IPS-11a (cell line): ENCODE data around the gene UGT2A2.
"Not testable (repeated sequence)": the region's sequence is repeated elsewhere in the genome, so short reads cannot be mapped to it uniquely, and the experiment has no call there.

Experiments
- H3K4me3 ChIP-seq: one replicate; pipeline ENCODE4 v1.5.1; 2013; ENCODE audit warnings: low read depth, low read length, control low read depth

Gene UGT2A2

DNA sequence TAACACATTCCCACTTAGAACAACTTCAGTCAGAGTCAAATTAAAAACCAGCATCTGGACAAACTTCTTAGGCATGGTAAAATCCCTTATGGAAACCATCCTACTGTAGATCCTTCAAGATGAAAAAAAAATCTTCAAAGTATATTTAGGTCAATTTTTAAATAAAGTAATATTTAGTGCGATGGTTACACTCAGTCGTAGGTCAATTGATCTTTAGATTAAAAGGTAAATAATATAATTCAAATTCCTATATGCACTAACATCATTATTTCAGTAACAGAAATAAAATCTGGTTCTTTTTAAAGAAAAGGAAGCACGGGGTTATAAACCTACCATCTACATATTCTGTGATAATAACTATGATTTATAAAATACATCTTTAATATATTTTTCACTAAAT is at the start of gene UGT2A2:
Gene UGT2A2, minus strand, starts transcription at position 101 of the 400 bp plus-strand sequence. Its CDS starts 2 bp downstream, at position 99.
- H3K4me3 ChIP-seq: no peak within 1 kb of the TSS

DNA sequence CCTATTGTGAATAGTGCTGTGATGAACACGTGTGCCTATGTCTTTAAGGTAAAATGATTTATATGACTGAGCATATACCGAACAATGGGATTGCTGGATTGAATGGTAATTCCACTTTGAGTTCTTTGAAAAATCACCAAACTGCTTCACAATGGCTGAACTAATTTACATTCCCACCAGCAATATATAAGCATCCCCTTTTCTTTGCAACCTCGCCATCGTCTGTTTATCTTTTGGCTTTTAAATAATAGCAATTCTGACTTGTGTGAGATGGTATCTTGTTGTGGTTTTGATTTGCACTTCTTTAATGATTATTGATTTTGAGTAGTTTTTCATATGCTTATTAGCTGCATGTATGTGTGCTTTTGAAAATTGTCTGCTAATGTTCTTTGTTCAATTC is 45.4 kb upstream of the UGT2A2 start:
- H3K4me3 ChIP-seq: no peak overlapping the region

DNA sequence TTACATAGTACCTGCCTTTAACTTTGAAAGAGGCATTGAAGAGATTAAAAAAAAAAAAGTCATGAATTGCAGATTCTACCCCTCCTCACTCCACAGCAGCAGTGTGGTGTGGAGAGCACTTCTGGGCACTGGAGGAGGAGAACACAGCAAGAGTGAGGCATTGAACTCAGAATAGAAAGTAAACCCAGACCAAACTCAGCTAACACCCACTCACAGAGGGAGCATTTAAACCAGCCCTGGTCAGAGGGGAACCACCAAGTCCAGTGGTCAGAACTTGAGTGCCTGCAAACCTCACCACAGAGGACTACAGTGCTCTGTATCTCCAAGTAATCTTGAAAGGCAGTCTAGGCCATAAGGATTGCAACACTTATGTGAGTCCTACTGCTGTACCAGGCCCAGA is 29.2 kb upstream of the UGT2A2 start:
- H3K4me3 ChIP-seq: no peak overlapping the region

DNA sequence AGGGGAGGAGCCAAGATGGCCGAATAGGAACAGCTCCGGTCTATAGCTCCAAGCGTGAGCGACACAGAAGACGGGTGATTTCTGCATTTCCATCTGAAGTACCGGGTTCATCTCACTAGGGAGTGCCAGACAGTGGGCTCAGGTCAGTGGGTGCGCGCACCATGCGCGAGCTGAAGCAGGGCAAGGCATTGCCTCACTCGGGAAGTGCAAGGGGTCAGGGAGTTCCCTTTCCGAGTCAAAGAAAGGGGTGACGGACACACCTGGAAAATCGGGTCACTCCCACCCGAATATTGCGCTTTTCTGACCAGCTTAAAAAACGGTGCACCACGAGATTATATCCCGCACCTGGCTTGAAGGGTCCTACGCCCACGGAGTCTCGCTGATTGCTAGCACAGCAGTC is 24.6 kb upstream of the UGT2A2 start:
- H3K4me3 ChIP-seq: not testable (repeated sequence)

DNA sequence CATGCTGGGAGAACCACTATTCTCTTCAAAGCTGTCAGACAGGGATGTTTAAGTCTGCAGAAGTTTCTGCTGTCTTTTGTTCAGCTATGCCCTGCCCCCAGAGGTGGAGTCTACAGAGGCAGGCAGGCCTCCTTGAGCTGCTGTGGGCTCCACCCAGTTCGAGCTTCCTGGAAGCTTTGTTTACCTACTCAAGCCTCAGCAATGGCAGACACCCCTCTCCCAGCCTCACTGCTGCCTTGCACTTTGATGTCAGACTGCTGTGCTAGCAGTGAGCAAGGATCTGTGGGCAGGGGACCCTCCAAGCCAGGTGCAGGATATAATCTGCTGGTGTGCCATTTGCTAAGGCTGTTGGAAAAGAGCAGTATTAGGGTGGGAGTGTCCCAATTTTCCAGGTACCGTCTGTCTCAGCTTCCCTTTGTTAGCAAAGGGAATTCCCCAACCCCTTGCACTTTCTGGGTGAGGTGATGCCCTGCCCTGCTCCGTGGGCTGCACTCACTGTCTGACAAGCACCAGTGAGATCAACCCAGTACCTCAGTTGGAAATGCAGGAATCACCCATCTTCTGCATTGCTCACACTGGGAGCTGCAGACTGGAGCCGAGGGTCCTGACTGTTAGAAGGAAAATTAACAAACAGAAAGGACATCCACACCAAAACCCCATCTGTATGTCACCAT is 21.8 kb upstream of the UGT2A2 start:
- not testable (repeated sequence) for H3K4me3 ChIP-seq

DNA sequence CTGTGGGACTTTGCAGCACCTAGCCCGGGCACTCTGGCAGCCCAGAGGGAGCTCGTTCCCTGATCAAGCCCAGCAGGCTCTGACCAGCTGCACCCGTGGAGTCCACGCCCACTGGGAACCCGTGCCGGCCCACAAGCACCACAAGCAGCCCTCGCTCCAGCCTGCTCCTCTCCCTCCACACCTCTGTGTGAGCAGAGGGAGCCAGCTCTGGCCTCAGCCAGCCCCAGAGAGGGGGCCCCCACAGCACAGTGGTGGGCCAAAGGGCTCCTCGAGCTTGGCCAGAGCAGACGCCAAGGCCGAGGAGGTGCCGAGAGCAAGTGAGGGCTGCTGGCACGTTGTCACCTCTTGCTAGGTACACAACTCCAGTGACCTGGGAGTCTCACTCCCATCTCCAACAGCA is 18.7 kb upstream of the UGT2A2 start:
- no peak overlapping the region for H3K4me3 ChIP-seq

DNA sequence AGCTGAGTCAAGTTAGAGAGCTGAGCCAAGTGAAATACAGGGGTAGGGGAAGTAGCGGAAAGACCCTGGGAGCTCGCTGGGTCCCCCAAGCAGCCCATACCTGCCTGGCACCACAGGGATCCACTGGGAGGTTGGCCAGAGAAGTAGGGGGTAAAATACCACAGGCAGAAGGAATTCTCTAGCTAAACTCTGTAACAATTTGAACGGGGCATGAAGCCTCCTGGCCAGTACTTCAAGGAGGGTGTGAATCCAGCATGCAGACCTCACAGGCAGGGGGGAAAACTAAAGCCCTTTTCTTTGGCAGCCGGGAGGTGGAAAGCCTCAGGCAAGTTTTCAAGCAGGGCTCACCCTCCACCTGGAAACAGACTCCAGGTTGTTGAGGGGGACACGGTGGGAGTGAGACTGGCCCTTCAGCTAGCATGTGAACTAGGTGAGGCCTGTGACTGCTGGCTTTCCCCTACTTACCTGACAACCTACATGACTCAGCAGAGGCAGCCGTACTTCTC is 17.3 kb upstream of the UGT2A2 start:
- no peak overlapping the region for H3K4me3 ChIP-seq

DNA sequence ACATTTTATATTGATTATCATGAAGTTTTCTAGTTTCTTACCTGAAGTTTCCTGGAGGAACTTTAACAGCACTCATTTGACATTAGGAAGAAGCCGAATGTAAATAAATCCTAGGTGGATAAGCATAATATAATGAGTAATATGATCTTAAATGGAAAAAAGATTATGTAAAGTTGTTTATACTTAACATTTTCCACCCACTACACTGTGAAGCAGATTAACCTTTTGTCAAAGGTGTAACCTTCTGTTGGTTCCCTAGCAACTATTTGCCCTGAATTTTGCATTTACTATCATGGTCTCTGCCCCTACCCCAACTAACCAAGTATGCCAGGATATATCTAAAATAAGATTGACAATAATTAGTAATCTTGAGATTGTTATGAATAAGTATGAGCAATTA is 13.7 kb upstream of the UGT2A2 start, which contains the start of gene UGT2A1:
Gene UGT2A1, minus strand, starts transcription at position 101 of the 400 bp plus-strand sequence. CDS start 5,603 bp downstream, outside the sequence.
- H3K4me3 ChIP-seq: no peak within 1 kb of the TSS

DNA sequence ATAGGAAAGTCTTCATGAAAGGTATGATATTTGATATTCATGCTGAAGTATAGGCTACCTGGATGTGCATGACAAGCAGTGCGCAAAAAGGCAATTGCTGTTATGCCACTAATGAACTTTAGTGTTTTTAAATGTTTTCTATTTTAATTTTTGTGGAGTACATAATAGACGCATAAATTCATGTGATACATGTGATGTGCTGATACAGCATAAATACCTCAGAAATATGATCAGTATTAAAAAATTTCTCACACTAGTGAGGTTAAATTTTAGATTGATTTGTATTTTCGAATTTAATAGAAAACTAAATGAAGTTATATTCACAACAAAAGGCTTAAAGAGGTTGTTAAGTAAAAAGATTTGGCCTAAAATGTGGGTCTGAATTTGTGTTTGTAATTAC is 11.4 kb upstream of the UGT2A2 start:
- H3K4me3 ChIP-seq: no peak overlapping the region

DNA sequence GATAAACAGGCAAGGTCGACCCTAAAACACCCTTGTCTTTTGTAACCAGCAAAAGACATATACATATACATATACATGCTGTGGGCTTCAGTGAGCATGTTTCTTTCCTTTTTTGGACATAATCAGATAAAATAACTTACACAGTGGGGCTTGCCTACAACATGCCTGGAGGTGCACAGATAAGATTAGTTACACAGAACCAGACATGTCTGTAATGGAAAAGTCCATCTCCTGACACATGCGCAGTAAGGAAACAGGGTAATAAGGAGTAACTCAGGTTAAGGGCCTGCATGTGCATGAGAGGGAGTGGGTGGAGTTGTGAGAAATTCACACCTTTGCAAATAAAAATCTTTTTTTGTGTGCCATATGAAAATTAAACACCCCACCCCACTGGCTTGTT is 10.2 kb upstream of the UGT2A2 start:
- H3K4me3 ChIP-seq: no peak overlapping the region

DNA sequence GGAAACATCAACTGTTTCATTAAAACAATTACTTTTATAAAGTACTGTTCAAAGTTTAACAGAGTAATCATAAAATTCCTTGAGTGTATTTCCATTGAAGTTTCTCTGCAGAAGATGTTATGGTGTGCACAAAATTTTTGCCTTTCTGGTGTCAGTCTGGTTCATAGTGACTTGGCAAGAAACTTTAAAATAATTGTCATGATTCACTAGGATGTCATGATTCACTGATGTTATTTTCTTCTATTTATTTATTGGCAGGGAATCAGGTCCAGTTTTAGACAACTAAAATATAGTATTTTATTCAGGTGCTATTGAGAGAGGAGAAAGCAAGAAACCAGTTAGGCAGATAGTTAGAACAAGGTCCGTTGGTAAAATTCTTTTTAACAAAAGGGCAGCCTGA is 9.8 kb upstream of the UGT2A2 start:
- H3K4me3 ChIP-seq: no peak overlapping the region

DNA sequence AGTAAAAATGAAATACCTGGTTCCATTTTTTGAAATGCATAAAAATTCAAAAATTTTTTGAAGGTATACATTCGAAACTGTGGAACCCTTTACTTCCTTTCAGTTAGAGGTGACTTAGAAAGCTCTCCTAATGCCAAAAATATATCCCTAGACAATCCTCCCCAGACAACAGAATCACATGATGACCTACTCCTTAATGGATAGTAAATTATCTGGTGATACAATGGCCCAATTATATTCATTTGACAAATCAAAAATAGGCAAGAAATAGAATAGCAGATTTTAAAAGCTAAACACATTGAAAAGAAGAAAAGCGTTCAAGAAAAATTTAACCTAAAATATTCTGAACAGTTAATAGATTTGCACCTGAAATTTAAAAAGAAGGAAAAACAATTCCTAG is 3.5 kb upstream of the UGT2A2 start:
- H3K4me3 ChIP-seq: no peak overlapping the region

DNA sequence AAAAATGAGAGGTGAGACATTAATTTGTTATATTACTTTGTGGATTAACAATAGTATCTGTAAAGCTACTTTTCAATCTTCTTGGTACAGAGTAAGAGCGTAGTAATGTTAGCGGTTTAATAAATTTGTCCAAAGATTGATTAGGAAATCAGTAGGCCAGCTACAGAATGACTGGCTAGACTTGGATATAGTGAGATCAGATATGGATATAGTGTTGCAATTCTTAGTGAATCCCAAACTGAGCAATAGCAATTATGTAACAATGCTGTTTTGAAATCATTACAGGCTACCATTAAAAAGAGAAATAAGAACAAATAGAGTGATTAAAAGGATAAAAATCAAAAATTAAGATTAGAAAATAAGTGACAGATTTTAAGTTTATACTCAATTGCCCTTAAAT is 847 bp upstream of the UGT2A2 start:
- H3K4me3 ChIP-seq: no peak overlapping the region

DNA sequence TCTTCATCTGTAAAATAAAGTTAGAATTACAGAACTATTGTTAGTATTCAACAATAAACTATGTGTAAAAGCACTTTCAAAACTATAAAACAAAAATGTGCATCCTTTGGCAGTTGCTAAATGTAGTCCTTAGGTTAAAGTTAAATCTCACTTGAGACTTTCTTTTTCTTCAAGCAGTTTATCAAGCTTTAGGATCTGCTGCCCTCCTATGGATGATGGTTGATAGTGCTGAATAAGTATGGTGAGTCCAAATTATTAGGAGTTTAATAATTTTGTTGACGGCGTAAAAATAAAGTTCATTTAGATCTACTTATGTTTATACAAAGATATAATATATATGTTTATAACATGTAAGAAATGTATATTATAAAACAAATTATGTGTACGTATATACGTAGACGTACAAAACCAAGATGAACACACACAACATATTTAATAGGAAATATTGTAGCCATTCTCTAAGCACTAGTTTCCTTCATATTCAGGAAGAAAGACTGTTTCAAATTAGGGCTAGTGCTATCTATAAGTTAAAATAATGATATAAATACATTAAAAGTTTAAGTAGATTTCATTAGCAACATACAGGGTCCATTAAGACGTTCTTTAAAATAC is 22.3 kb downstream of the UGT2A2 start:
- no peak overlapping the region for H3K4me3 ChIP-seq

DNA sequence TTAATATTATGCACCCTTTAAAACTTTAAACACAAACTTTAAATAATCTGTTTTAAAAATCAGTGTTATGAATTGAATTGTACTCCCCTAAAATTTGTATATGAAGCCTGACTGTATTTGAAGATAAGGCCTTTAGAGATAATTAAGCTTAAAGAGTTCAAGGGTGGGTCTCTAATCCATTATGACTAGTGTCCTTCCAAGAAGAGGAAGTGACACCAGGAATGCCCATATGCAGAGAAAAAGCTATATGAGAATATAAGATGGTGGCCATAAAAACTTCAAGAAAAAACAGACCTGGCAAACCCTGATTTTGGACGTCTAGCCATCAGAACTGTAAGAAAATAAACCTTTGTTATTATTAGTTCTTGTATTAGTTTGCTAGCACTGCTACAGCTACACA is 29.0 kb downstream of the UGT2A2 start:
- H3K4me3 ChIP-seq: no peak overlapping the region

DNA sequence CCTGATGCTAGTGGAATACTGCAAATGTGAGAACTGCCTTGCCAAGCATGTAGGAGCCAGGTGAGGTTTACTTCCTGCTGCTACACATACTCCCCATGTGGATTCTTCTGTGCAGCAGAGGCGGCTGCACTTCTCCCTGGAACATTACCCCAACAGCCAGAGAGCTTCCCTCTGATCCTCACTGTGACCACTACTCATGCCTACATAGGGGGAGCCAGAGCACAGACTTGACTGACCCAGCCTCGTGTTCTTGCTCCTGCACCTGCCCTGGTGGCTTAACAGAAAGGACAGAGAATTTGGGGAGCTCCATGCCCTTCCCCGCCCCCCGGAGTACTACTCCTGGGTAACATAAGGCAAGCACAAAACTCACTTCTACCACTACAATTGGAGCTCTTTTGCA is 38.4 kb downstream of the UGT2A2 start:
- no peak overlapping the region for H3K4me3 ChIP-seq

DNA sequence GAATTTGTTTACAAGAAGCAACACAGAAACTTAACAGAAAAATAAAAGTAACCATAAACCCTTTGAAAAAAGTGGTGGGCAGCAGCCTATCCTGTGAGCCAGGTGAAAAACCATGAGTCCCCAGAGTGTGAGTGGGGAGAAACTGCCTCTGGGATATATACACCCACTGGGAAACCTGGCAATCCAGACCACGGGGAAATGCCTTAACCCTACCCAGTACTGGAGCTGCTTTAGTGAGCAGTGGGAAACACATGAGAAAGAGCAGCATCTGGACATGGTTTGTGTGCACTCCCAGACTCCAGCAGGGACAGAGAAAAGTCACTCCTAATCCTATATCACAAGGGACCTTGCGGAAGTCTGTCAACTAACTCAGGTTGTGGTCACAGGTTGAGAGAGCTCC is 39.4 kb downstream of the UGT2A2 start:
- no peak overlapping the region for H3K4me3 ChIP-seq

DNA sequence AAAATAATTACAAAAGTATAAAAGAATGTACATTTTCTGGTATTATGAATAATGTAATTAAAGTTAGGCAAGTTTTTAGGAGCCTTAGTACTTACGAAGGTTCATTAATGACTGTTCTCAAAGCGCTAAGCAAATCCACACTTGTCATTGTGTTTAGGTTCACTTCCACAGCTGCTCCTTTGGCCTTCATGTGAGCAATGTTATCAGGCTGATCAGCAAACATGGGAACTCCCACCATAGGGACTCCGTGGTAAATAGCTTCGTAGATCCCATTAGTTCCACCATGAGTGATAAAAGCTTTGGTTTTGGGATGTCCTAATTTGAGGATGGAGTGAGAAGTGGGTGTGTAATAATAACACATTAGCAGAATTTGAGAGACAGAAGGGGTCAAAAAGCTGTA is 45.1 kb downstream of the UGT2A2 start:
- H3K4me3 ChIP-seq: no peak overlapping the region

DNA sequence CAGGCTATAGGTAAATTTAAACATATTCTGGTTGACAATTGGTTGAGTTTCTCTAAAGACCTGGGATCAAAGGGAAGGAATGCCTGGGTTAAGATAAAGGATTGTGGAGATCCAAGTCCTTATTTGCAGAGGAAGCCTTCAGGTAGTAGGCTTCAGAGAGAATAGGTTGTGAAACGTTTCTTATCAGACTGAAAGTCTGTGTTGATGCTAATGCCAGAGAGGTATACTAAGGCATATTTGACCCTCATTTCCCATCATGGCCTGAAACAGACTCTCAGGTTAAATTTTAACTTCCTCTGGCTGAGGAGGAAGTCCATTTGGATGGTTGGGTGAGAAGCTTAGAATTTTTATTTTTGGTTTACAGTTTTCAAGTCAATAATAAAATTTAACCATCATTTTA is 48.1 kb downstream of the UGT2A2 start:
- H3K4me3 ChIP-seq: no peak overlapping the region

DNA sequence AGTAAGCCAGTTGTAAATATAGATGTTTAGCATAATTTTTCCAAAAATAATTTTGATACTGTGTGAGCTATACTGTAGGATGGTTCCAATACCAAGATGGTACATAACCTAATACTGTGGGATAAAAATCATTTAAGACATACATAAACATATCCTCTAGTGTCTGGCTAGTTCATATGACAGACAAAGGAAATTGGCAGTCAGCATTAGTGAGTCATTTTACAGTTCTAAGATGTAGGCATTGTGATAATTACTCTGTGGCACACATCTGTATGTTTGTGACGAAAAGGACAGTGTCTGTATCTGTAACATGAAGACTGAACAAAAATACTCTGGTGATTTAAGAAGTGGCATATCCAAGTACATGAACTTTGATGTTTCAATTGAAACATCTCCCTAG is 49.6 kb downstream of the UGT2A2 start:
- no peak overlapping the region for H3K4me3 ChIP-seq

DNA sequence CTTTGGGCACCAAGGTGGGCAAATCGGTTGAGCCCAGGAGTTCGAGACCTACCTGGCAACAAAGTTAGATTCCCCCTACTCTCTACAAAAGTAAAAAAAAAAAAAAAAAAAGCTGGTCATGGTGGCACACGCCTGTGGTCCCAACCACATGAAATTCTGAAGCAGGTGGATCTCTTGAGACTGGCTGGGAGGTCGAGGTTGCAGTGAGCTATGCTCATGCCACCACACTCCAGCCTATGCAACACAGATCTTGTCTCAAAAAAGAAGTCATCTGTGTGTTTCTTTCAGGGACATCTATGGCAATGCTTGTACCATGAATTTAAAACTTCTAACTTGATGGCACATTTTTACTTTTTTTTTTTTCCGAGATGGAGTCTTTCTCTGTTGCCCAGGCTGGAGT is 55.3 kb downstream of the UGT2A2 start:
- H3K4me3 ChIP-seq: no peak overlapping the region

DNA sequence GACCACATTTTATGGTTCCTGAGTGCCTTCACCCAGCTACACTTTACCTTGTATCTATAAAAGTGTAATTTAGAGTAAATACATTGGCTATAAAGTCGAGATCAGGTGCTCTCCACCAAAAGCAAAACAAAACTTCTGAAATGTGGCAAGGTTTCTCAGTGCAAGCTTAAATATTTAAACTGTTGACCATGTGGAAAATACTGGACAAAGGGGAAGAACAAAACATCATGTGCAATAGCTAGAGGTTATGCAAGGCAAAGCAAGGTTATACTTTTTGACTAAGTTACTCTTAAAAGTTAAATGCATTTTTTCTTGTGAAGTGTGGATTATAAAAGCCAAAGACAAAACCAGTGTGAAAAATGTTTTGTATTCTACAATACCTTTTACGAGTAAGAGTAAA is 55.9 kb downstream of the UGT2A2 start:
- H3K4me3 ChIP-seq: no peak overlapping the region

DNA sequence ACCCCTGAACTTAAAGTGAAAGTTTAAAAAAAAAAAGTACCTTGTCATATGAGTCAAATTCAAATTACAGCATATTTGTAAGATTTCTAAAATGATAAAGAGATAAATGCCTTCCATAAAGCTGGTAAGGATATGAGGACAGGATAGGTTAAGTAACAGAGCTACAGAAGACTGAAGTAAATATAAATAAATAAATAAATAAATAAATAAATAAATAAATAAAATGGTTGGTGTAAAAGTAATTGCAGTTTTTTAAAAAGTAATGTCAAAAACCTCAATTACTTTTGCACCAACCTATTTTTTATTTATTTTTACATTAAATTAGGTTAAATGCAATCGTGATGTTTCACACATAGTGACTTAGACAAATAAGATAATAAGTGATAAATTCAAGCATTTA is 62.2 kb downstream of the UGT2A2 start:
- H3K4me3 ChIP-seq: no peak overlapping the region
